ENCODE measurements around the gene KLHL5. TPM values are rescaled to one million over a fixed set of nuclear protein-coding genes. Genes with fewer than 3 reads are reported as not detected.

Gene KLHL5
- total and polyA plus RNA-seq, 12 donors: 4.2 to 22.7 (median 11.3) TPM

DNA sequence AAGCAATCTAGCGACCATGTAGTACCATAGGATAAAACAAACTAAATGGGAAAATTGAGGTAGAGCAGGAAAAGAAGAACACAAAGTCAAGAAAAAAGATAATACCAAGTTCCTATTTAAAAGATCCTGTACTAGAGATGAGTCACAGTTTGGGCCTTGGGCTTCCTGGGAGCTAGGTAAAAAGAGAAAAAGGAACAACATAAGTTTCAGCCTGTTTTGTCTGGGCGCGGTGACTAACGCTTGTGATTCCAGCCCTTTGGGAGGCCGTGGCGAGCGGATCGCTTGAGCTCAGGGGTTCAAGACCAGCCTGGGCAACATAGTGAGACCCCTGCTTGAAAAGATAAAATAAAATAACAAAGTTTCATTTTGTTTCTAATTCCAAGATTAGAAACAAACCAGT is 15.8 kb upstream of the KLHL5 start:
- Histone ChIP-seq H3K27ac (peak overlapping the region in 7 of 10 donors; percentile 12 to 96 (median 95)), H3K4me3 (peak overlapping the region in 8 of 10 donors; percentile 3 to 76 (median 70)), H3K4me1 (peaks cover 0 to 69% (median 48%) of the 10 kb centered on the region in 9 donors), H3K36me3 (no peaks in the 10 kb centered on the region), H3K27me3 (no peaks in the 10 kb centered on the region), H3K9me3 (no peaks in the 10 kb centered on the region)
- TF ChIP-seq, protein P1, sequence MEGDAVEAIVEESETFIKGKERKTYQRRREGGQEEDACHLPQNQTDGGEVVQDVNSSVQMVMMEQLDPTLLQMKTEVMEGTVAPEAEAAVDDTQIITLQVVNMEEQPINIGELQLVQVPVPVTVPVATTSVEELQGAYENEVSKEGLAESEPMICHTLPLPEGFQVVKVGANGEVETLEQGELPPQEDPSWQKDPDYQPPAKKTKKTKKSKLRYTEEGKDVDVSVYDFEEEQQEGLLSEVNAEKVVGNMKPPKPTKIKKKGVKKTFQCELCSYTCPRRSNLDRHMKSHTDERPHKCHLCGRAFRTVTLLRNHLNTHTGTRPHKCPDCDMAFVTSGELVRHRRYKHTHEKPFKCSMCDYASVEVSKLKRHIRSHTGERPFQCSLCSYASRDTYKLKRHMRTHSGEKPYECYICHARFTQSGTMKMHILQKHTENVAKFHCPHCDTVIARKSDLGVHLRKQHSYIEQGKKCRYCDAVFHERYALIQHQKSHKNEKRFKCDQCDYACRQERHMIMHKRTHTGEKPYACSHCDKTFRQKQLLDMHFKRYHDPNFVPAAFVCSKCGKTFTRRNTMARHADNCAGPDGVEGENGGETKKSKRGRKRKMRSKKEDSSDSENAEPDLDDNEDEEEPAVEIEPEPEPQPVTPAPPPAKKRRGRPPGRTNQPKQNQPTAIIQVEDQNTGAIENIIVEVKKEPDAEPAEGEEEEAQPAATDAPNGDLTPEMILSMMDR (IDR thresholded peaks at IDR 0.05): no peak
- intact Hi-C loops (cut with DNase I): loop anchor here in 3 of 10 donors (10.0 kb wide), 3 partner anchors 79 to 139 kb away; partner anchors contain the start of gene WDR19 (in 1 of the 3)
- DNase-seq: no peak
- 73 to 83% methylated on average over 8 of the region's 8 CpGs for whole genome bisulfite sequencing, 2 donors
- ATAC-seq: no peak

DNA sequence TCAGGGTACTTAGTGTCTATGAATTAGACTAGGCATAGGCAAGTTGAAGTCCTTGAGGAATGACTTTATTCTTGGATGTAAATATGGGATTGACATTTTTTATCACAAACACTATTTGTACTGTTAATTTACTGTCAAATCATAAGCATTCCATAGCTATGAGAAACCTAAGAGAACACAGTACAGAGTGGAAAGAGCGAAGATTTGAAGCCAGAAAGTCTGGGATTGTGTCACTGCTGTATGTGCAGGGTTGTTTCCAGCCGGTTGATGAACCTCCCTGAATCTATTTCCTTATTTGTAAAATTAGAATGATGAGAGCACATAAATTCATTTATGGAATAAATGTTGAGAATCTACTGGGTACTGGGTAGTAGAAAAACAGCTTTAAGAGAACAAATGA is 14.4 kb upstream of the KLHL5 start:
- intact Hi-C loops (cut with DNase I): loop anchor here in 3 of 10 donors (10.0 kb wide), 3 partner anchors 77 to 137 kb away; partner anchors contain the start of gene WDR19 (in 1 of the 3)
- no peak for DNase-seq
- Histone ChIP-seq H3K27me3 (no peaks in the 10 kb centered on the region), H3K4me3 (peak overlapping the region in 1 of 10 donors; percentile 71), H3K27ac (peak overlapping the region in 5 of 10 donors; percentile 10 to 96 (median 35)), H3K9me3 (no peaks in the 10 kb centered on the region), H3K4me1 (peaks cover 0 to 76% (median 45%) of the 10 kb centered on the region in 9 donors), H3K36me3 (no peaks in the 10 kb centered on the region)
- TF ChIP-seq, protein P1 (IDR thresholded peaks at IDR 0.05): no peak
- WGBS, 2 donors: 69 to 82% methylated on average over 2 of the region's 2 CpGs
- ATAC-seq: no peak

DNA sequence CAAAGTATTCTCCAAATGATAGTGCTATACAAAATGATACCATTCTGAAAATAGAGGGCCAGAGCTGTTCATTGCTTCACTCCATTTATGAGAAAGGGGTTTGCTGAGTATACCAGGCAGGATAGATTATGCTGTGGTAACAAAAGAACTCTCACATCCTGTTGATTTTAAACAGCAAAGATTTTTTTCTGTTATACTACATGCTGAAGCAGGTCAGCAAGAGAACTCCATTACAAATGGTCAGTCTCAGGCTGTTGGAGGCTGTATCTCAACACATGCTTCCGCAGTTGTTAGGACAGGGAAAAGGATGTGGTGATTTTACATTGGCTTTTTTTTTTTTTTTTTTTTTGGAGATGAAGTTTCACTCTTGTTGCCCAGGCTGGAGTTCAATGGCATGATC is 13.7 kb upstream of the KLHL5 start:
- intact Hi-C loops (cut with DNase I): loop anchor here in 3 of 10 donors (10.0 kb wide), 3 partner anchors 76 to 136 kb away; partner anchors contain the start of gene WDR19 (in 1 of the 3)
- H3K4me1 ChIP-seq: peaks cover 0 to 72% (median 39%) of the 10 kb centered on the region in 9 donors
- H3K4me3 ChIP-seq: no peak overlapping the region
- ATAC-seq: no peak
- no peak for DNase-seq
- TF ChIP-seq, protein P1 (IDR thresholded peaks at IDR 0.05): no peak
- no peaks in the 10 kb centered on the region for H3K36me3 ChIP-seq
- H3K27ac ChIP-seq: peak overlapping the region in 5 of 10 donors; percentile 10 to 96 (median 35)
- 59 to 70% methylated on average over 1 of the region's 1 CpG for WGBS, 2 donors
- H3K27me3 ChIP-seq: no peaks in the 10 kb centered on the region
- H3K9me3 ChIP-seq: no peaks in the 10 kb centered on the region

DNA sequence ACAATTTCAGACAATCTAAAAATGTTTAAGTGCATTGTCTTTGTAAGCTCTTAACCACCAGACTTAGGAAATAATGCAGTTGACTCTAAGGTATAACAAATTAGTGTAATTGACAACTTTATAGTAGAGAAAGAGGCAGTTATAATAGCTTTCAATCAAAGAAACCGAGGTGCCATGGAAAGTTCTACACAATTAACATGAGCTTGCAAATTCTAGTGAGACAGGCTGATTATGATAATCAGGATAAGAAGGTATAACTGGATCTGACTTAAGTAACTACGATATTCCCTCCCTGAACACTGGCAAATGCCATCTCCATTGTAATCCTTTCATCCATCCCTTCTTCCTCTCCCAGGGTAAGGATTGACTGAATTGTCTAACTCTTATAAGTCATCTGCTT is 11.4 kb upstream of the KLHL5 start:
- no peaks in the 10 kb centered on the region for H3K27me3 ChIP-seq
- H3K4me1 ChIP-seq: peaks cover 0 to 62% (median 32%) of the 10 kb centered on the region in 9 donors
- H3K36me3 ChIP-seq: no peaks in the 10 kb centered on the region
- no peak overlapping the region for H3K4me3 ChIP-seq
- ATAC-seq: no peak
- H3K9me3 ChIP-seq: no peaks in the 10 kb centered on the region
- DNase-seq: no peak
- TF ChIP-seq, protein P1 (IDR thresholded peaks at IDR 0.05): no peak
- WGBS, 2 donors: 76 to 80% methylated on average over 2 of the region's 2 CpGs
- intact Hi-C loops (cut with DNase I): no loop called here
- H3K27ac ChIP-seq: no peak overlapping the region

All from heart right ventricle (tissue), 16 donors.